NCI-H2081 (cell line): ENCODE measurements around the gene PLRG1.

Experiments used
- DNase-seq, 2 experiments: peaks; one replicate each; lab custom pipeline; 2025; lab: John Stamatoyannopoulos, UW

PLRG1 gene

GRCh38 chr4:154517591-154517990 is 32.6 kb downstream of the PLRG1 start:
- no peak for DNase-seq

GRCh38 chr4:154516318-154517029 is 33.7 kb downstream of the PLRG1 start:
- DNase-seq = no peak

GRCh38 chr4:154511981-154512380 is 38.2 kb downstream of the PLRG1 start:
- no peak for DNase-seq

- no peak for DNase-seq
Measured at GRCh38 chr4:154511548-154511947, 38.7 kb downstream of the PLRG1 start.

- no peak for DNase-seq
Measured at GRCh38 chr4:154507156-154507555, 43.0 kb downstream of the PLRG1 start.

- peak; percentile 27 to 39 for DNase-seq
Measured at GRCh38 chr4:154506253-154506652, 43.9 kb downstream of the PLRG1 start.

GRCh38 chr4:154503598-154503997 is 46.6 kb downstream of the PLRG1 start:
- DNase-seq = peak in 1 of 2 experiments; percentile 24

- no peak for DNase-seq
Measured at GRCh38 chr4:154502111-154502510, 48.1 kb downstream of the PLRG1 start.

GRCh38 chr4:154497889-154498288 is 52.3 kb downstream of the PLRG1 start:
- DNase-seq = no peak

- no peak for DNase-seq
Measured at GRCh38 chr4:154495867-154496266, 54.3 kb downstream of the PLRG1 start.

- no peak for DNase-seq
Measured at GRCh38 chr4:154492288-154492687, 57.9 kb downstream of the PLRG1 start.

- DNase-seq = peak; percentile 19 to 25
Measured at GRCh38 chr4:154491341-154492271, 58.6 kb downstream of the PLRG1 start, which contains the start of gene DCHS2. TSS of gene DCHS2 (minus strand) at chr4:154491799. CDS start at chr4:154491355, 444 bp downstream.

GRCh38 chr4:154490583-154491340 is 59.4 kb downstream of the PLRG1 start:
- peak in 1 of 2 experiments; percentile 25 for DNase-seq

- DNase-seq = no peak
Measured at GRCh38 chr4:154490234-154490582, 60.0 kb downstream of the PLRG1 start.

GRCh38 chr4:154489558-154490233 is 60.5 kb downstream of the PLRG1 start:
- DNase-seq = no peak

- no peak for DNase-seq
Measured at GRCh38 chr4:154487145-154487544, 63.1 kb downstream of the PLRG1 start.

- DNase-seq = no peak
Measured at GRCh38 chr4:154485127-154485773, 65.0 kb downstream of the PLRG1 start.
